Mammary epithelial cell (primary cell): ENCODE data around the gene ZNF764.

ENCODE experiments used
- CTCF ChIP-seq, 2 donors: IDR thresholded peaks in 1 of 2; conservative IDR thresholded peaks in 1 of 2; 2 replicates each; pipeline ENCODE4 v1.5.1; 2011 to 2012; ENCODE audit warnings: inconsistent platforms in 2 of 2, low read length in 2 of 2, mild to moderate bottlenecking in 2 of 2, control low read depth in 1 of 2, low read depth in 1 of 2; ENCODE audit not compliant: insufficient read depth in 1 of 2; ENCODE audit errors: extremely low read depth in 1 of 2
- EZH2 ChIP-seq: IDR thresholded peaks from 2 replicates; pipeline ENCODE4 v1.6.1; 2012; ENCODE audit warnings: low read length, inconsistent platforms, borderline replicate concordance

DNA sequence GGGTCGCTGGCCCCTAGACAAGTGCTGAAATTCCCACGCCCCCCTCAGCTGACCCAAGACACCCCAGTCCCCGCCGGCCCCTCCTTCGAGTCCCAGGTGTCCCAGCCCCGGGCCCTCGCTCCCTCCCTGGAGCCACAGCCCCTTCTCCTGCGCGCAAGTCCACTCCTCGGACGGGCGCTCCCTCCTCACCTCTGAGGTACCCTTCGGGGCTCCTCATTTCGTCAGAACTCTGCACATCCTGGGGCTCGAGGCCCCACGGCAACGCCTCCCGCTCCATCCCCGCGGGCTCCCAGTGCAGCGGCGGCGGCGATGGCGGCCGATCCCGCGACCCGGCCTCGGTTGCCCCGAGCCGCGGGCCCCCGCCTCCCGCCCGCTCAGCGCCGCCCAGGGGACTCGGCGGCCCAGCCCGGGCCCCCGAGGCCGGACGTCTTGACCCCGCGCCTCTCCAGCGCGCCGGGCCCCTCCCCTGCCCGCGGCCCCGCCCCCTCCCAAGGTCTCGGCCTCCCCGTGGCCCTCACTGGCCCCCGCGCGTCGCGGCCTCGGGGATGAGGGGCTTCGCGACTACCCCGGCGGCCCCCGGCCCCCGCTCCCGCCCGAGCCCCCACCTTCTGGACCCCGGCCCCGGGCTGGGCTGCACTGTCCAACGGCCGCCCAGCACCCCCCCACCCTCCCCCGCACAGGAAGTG, 31.9 kb downstream of the ZNF764 start, which contains the start of gene ZNF768:
- no peak for TF ChIP-seq CTCF (conservative IDR thresholded peaks at IDR 0.05 in 1 of 2, IDR thresholded peaks at IDR 0.05 in 1 of 2; ENCODE audit: extremely low read depth in 1 of 2, insufficient read depth in 1 of 2, low read depth in 1 of 2, low read length in 2 of 2)
- no peak for TF ChIP-seq EZH2
